Endothelial cell of umbilical vein (primary cell): Measurements from ENCODE around the gene IGSF6.

Source experiments
- EZH2 ChIP-seq: IDR thresholded peaks from 2 replicates; pipeline ENCODE4 v1.6.1; 2012; ENCODE audit warnings: borderline replicate concordance, low read depth, mild to moderate bottlenecking, moderate library complexity, low read length, inconsistent platforms; ENCODE audit not compliant: severe bottlenecking
- FOS ChIP-seq: IDR thresholded peaks from 2 replicates; pipeline ENCODE4 v1.6.1; 2011; ENCODE audit warnings: mild to moderate bottlenecking, low read length, moderate library complexity, borderline replicate concordance; ENCODE audit not compliant: insufficient read depth
- MYC ChIP-seq: IDR thresholded peaks from one replicate; pipeline ENCODE4 v1.6.1; 2011; ENCODE audit warnings: mild to moderate bottlenecking, low read depth, low read length
- POLR2A ChIP-seq: IDR thresholded peaks from 2 replicates; pipeline ENCODE4 v1.6.1; 2012; ENCODE audit warnings: low read depth, mild to moderate bottlenecking, control low read depth, low read length
- POLR2AphosphoS5 ChIP-seq: IDR thresholded peaks from 2 replicates; pipeline ENCODE4 v1.6.1; 2012; ENCODE audit warnings: low read depth, mild to moderate bottlenecking, control low read depth, low read length, moderate library complexity; ENCODE audit not compliant: insufficient read depth
- TF ChIP-seq, protein P1 (sequence below), 2 donors: IDR thresholded peaks; 1 replicate in 1 of 2; 2 replicates in 1 of 2; pipeline ENCODE4 v1.5.1; 2011; ENCODE audit warnings: low read length in 2 of 2, mild to moderate bottlenecking in 2 of 2, moderate library complexity in 2 of 2, control low read depth in 1 of 2, inconsistent platforms in 1 of 2, low read depth in 1 of 2; ENCODE audit not compliant: insufficient read depth in 1 of 2; ENCODE audit errors: extremely low read depth in 1 of 2

DNA sequence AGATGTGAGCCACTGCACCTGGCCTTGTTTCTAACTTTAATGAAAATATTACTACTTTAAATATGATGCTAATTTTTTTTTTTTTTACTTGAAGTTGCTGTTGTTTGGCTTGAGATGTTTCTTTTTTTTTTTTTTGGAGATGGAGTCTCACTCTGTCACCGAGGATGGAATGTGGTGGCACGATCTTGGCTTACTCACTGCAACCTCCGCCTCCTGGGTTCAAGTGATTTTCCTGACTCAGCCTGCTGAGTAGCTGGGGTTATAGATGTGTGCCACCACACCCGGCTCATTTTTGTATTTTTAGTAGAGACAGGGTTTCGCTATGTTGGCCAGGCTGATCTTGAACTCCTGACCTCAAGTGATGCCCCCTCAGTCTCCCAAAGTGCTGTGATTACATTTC is 23.6 kb downstream of the IGSF6 start:
- TF ChIP-seq, protein P1, sequence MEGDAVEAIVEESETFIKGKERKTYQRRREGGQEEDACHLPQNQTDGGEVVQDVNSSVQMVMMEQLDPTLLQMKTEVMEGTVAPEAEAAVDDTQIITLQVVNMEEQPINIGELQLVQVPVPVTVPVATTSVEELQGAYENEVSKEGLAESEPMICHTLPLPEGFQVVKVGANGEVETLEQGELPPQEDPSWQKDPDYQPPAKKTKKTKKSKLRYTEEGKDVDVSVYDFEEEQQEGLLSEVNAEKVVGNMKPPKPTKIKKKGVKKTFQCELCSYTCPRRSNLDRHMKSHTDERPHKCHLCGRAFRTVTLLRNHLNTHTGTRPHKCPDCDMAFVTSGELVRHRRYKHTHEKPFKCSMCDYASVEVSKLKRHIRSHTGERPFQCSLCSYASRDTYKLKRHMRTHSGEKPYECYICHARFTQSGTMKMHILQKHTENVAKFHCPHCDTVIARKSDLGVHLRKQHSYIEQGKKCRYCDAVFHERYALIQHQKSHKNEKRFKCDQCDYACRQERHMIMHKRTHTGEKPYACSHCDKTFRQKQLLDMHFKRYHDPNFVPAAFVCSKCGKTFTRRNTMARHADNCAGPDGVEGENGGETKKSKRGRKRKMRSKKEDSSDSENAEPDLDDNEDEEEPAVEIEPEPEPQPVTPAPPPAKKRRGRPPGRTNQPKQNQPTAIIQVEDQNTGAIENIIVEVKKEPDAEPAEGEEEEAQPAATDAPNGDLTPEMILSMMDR (IDR thresholded peaks at IDR 0.05; ENCODE audit: extremely low read depth in 1 of 2, insufficient read depth in 1 of 2, low read depth in 1 of 2, low read length in 2 of 2): no peak
- TF ChIP-seq POLR2A: no peak
- TF ChIP-seq POLR2AphosphoS5: no peak
- no peak for TF ChIP-seq FOS
- no peak for TF ChIP-seq EZH2
- no peak for TF ChIP-seq MYC
